Regular cardiac myocyte (primary cell): ENCODE results near the gene KRT12. TPM values are rescaled to one million over a fixed set of nuclear protein-coding genes. Genes with fewer than 3 reads are reported as not detected.

ENCODE experiments used
- total RNA-seq: library from RNA; depleted of rRNA; stranded (reverse); fragments of >200 nt; gene quantifications from 2 replicates; pipeline ENCODE4 v1.2.3, GENCODE V29; 2014

The KRT12 gene
- not detected in 2 replicates for total RNA-seq

DNA sequence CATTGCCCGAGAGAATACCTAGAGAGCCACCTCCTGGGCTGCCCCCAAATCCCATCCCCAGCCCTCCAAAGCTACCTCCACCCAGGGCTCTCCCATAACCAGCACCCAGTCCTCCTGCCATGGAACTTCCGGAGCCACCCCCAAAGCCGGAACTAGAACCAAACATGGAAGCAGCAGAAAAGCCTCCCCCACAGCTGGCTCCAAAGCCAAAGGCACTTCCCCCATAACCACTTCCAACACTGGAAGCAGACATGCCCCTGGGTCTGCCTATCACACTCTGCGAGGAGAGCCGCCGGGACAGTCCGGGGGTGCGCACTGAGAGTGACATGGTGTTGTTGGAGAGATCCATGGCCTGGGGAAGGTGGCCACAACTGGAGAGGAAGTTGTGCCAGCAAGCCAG is at the start of gene KRT12:
Gene KRT12 (minus strand): TSS at position 386 of the 400 bp plus-strand sequence. CDS start 37 bp downstream, at position 349.

DNA sequence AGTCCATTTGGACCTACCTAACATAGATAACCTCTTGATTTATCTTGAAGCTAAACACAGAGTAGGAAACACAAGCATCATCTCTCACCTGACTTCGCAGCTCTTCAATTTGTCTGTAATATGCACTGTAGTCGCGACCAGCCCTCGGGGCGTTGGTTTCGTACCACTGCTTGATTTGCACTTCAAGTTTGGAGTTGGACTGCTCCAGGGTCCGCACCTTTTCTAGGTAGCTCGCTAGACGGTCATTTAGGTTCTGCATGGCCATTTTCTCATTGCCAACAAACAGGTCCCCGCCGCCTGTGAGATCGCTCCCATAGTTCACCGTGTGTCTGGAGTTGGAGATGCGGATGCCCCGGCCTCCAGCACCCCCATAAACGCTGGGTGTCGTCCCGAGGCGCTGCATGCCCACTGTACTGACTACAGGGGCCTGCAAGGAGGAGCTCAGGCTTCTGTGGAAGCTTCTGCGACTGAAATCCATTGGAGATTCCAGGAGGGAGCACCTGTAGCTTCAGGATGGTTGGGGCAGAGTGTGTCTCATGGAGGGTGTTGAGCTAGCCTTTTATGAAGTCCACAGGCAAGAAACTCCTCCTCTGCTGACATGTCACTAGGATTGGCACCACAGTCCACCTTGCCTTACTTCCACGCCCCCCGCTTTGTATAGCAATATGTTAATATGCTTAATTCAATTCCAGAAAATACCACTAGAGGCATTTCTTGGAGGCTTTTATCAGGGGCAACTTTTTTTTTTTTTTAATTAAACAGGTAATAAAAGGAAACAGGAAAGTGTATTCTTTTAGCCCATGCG is 17.9 kb upstream of the KRT12 start, which contains the start of gene KRT20:
Gene KRT20 (minus strand): TSS at position 535 of the 805 bp plus-strand sequence. CDS start 57 bp downstream, at position 478.

DNA sequence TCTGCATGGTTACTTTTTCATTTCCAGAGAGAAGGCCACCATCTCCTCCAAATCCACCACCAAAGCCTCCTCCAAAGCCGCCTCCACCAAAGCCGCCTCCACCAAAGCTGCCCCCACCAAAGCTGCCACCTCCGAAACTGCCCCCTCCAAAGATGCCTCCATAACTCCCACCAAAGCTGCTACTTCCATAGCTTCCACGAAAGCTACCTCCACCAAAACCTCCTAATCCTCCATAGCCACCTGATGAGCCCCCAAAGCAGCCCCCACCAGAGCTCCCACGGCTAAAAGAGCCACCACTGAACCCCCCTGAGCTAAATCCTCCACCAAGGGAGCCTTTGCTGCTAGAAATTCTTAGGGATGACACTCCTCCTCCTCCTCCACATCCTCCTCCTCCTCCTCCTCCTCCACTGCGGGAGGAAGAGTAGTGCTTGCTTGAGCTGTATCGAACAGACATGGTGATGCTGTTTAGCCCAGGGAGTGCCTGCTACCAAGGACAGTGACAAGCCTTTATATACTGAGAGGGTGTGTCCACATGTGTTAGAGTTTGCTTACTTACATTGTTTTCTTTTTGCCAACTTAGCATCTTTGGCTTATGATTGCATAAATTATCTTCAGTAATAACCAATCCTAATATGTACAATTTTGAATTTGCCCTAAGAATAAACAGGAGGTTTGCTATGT is 44.8 kb downstream of the KRT12 start, which contains the start of gene KRT10:
Gene KRT10 (minus strand): TSS at position 483 of the 681 bp plus-strand sequence. CDS start 29 bp downstream, at position 454.

Other genes starting within 250 kb of the KRT12 start
- gene SMARCE1, start 219.4 kb downstream of the KRT12 start, total RNA-seq = 53.6 and 90.5 TPM in 2 replicates
- under 0.01 TPM in 1 of 2 replicates, not detected in the other for gene KRT222, start 202.0 kb downstream of the KRT12 start, total RNA-seq
- gene KRT24, start 163.5 kb downstream of the KRT12 start, total RNA-seq = not detected in 2 replicates
- not detected in 2 replicates for gene KRT25, start 111.9 kb downstream of the KRT12 start, total RNA-seq
- not detected in 2 replicates for gene KRT26, start 95.0 kb downstream of the KRT12 start, total RNA-seq
- gene KRT27, start 84.7 kb downstream of the KRT12 start, total RNA-seq = not detected in 2 replicates
- gene KRT28, start 67.3 kb downstream of the KRT12 start, total RNA-seq = not detected in 2 replicates
- 3.9 and 8.8 TPM in 2 replicates for gene KRT10, start 44.6 kb downstream of the KRT12 start, total RNA-seq
- gene KRT20, start 18.0 kb upstream of the KRT12 start, total RNA-seq = not detected in 2 replicates
- gene KRT23, start 70.4 kb upstream of the KRT12 start, total RNA-seq = under 0.01 TPM in 1 of 2 replicates, not detected in the other
- 0.28 TPM in 1 of 2 replicates, not detected in the other for gene KRT39, start 99.7 kb upstream of the KRT12 start, total RNA-seq
- not detected in 2 replicates for gene KRT40, start 117.1 kb upstream of the KRT12 start, total RNA-seq
- not detected in 2 replicates for gene KRTAP3-3, start 126.9 kb upstream of the KRT12 start, total RNA-seq
- not detected in 2 replicates for gene KRTAP3-2, start 132.7 kb upstream of the KRT12 start, total RNA-seq
- not detected in 2 replicates for gene KRTAP3-1, start 141.9 kb upstream of the KRT12 start, total RNA-seq
- 1.9 and 5.1 TPM in 2 replicates for gene KRTAP1-5, start 160.0 kb upstream of the KRT12 start, total RNA-seq
- gene KRTAP1-4, start 163.0 kb upstream of the KRT12 start, total RNA-seq = not detected in 2 replicates
- gene KRTAP1-3, start 167.7 kb upstream of the KRT12 start, total RNA-seq = not detected in 2 replicates
- gene KRTAP1-1, start 174.2 kb upstream of the KRT12 start, total RNA-seq = under 0.01 TPM in 1 of 2 replicates, not detected in the other
- gene KRTAP2-1, start 180.1 kb upstream of the KRT12 start, total RNA-seq = not detected in 2 replicates
- not detected in 2 replicates for gene KRTAP2-2, start 188.0 kb upstream of the KRT12 start, total RNA-seq
- under 0.01 and 0.77 TPM in 2 replicates for gene KRTAP2-3, start 192.9 kb upstream of the KRT12 start, total RNA-seq
- gene KRTAP2-4, start 198.7 kb upstream of the KRT12 start, total RNA-seq = 0.28 TPM in 1 of 2 replicates, not detected in the other
- gene KRTAP4-7, start 216.9 kb upstream of the KRT12 start, total RNA-seq = not detected in 2 replicates
- not detected in 2 replicates for gene KRTAP4-8, start 230.9 kb upstream of the KRT12 start, total RNA-seq
- gene KRTAP4-16, start 235.0 kb upstream of the KRT12 start, total RNA-seq = not detected in 2 replicates
- gene KRTAP4-9, start 238.2 kb upstream of the KRT12 start, total RNA-seq = not detected in 2 replicates